ENCODE results near the gene ZBTB32. TPM values are rescaled to one million over a fixed set of nuclear protein-coding genes. Genes with fewer than 3 reads are reported as not detected.

Gene ZBTB32
- total RNA-seq, 1 donor from 2014 or later = 234 TPM

GRCh38 chr19:35754370-35755130 is 50.2 kb downstream of the ZBTB32 start:
- Mint-ChIP-seq H3K36me3 (ENCODE audit: low read depth) (peaks cover 27% of the 10 kb centered on the region), H3K9me3 (no peaks in the 10 kb centered on the region), H3K4me1 (ENCODE audit: low read depth) (peaks cover 21% of the 10 kb centered on the region), H3K4me3 (ENCODE audit: low read depth) (no peak overlapping the region), H3K27ac (no peak overlapping the region), H3K27me3 (ENCODE audit: low read depth) (no peaks in the 10 kb centered on the region)
- no peak for DNase-seq (ENCODE audit: low spot score)
- intact Hi-C loops (cut with micrococcal nuclease) = loop anchor here (5.0 kb wide), 1 partner anchor 363 kb away; the partner anchor contains the start of gene TBCB

GRCh38 chr19:35755131-35755549 is 50.8 kb downstream of the ZBTB32 start:
- DNase-seq (ENCODE audit: low spot score) = no peak
- Mint-ChIP-seq H3K36me3 (ENCODE audit: low read depth) (peaks cover 31% of the 10 kb centered on the region), H3K27me3 (ENCODE audit: low read depth) (no peaks in the 10 kb centered on the region), H3K4me3 (ENCODE audit: low read depth) (peak overlapping the region; percentile 49), H3K27ac (no peak overlapping the region), H3K9me3 (no peaks in the 10 kb centered on the region), H3K4me1 (ENCODE audit: low read depth) (peaks cover 19% of the 10 kb centered on the region)
- intact Hi-C loops (cut with micrococcal nuclease) = loop anchor here (5.0 kb wide), 1 partner anchor 362 kb away; the partner anchor contains the start of gene TBCB

- Mint-ChIP-seq H3K27ac (no peak overlapping the region), H3K9me3 (no peaks in the 10 kb centered on the region), H3K4me3 (ENCODE audit: low read depth) (no peak overlapping the region), H3K36me3 (ENCODE audit: low read depth) (peaks cover 37% of the 10 kb centered on the region), H3K27me3 (ENCODE audit: low read depth) (no peaks in the 10 kb centered on the region), H3K4me1 (ENCODE audit: low read depth) (peaks cover 21% of the 10 kb centered on the region)
- peak; percentile 40 for DNase-seq (ENCODE audit: low spot score)
- intact Hi-C loops (cut with micrococcal nuclease) = loop anchor here (5.0 kb wide), 1 partner anchor 362 kb away; the partner anchor contains the start of gene TBCB
Observed at GRCh38 chr19:35755550-35756376, 51.4 kb downstream of the ZBTB32 start.

GRCh38 chr19:35756377-35757230 is 52.2 kb downstream of the ZBTB32 start, which contains the start of gene HSPB6:
Gene HSPB6, minus strand, starts transcription at chr19:35757029. Its CDS starts 21 bp downstream, at chr19:35757008.
- H3K36me3 Mint-ChIP-seq (ENCODE audit: low read depth) = peaks cover 42% of the 10 kb centered on the region
- H3K27me3 Mint-ChIP-seq (ENCODE audit: low read depth) = no peaks in the 10 kb centered on the region
- no peak for DNase-seq (ENCODE audit: low spot score)
- intact Hi-C loops (cut with micrococcal nuclease) = loop anchor here (5.0 kb wide), 1 partner anchor 361 kb away; the partner anchor contains the start of gene TBCB
- H3K4me3 Mint-ChIP-seq (ENCODE audit: low read depth) = peak within 1 kb of the TSS; percentile 83
- H3K9me3 Mint-ChIP-seq = no peaks in the 10 kb centered on the region
- H3K4me1 Mint-ChIP-seq (ENCODE audit: low read depth) = peaks cover 21% of the 10 kb centered on the region
- peak within 1 kb of the TSS; percentile 85 for H3K27ac Mint-ChIP-seq

- peak; percentile 29 for DNase-seq (ENCODE audit: low spot score)
- Mint-ChIP-seq H3K9me3 (no peaks in the 10 kb centered on the region), H3K4me3 (ENCODE audit: low read depth) (peak overlapping the region; percentile 83), H3K27ac (peak overlapping the region; percentile 85), H3K27me3 (ENCODE audit: low read depth) (no peaks in the 10 kb centered on the region), H3K36me3 (ENCODE audit: low read depth) (peaks cover 48% of the 10 kb centered on the region), H3K4me1 (ENCODE audit: low read depth) (peaks cover 21% of the 10 kb centered on the region)
- intact Hi-C loops (cut with micrococcal nuclease) = loop anchor here (5.0 kb wide), 1 partner anchor 360 kb away; the partner anchor contains the start of gene TBCB
Observed at GRCh38 chr19:35757231-35757748, 52.9 kb downstream of the ZBTB32 start.

- H3K4me3 Mint-ChIP-seq (ENCODE audit: low read depth) = peak within 1 kb of the TSS; percentile 83
- H3K27me3 Mint-ChIP-seq (ENCODE audit: low read depth) = no peaks in the 10 kb centered on the region
- H3K27ac Mint-ChIP-seq = peak within 1 kb of the TSS; percentile 85
- peaks cover 21% of the 10 kb centered on the region for H3K4me1 Mint-ChIP-seq (ENCODE audit: low read depth)
- intact Hi-C loops (cut with micrococcal nuclease) = loop anchor here (1.0 to 5.0 kb wide), 5 partner anchors 10 to 359 kb away; partner anchors contain the start of genes ARHGAP33, LIN37 and TBCB
- H3K9me3 Mint-ChIP-seq = no peaks in the 10 kb centered on the region
- peaks cover 48% of the 10 kb centered on the region for H3K36me3 Mint-ChIP-seq (ENCODE audit: low read depth)
- DNase-seq (ENCODE audit: low spot score) = peak; percentile 100
Observed at GRCh38 chr19:35757749-35758608, 53.6 kb downstream of the ZBTB32 start, which contains the start of gene PROSER3. Gene PROSER3, plus strand, starts transcription at chr19:35758176. Its CDS starts 40 bp downstream, at chr19:35758216.

GRCh38 chr19:35759697-35760096 is 55.3 kb downstream of the ZBTB32 start:
- H3K27me3 Mint-ChIP-seq (ENCODE audit: low read depth) = no peaks in the 10 kb centered on the region
- peak overlapping the region; percentile 73 for H3K27ac Mint-ChIP-seq
- no peaks in the 10 kb centered on the region for H3K9me3 Mint-ChIP-seq
- peak overlapping the region; percentile 83 for H3K4me3 Mint-ChIP-seq (ENCODE audit: low read depth)
- no peak for DNase-seq (ENCODE audit: low spot score)
- intact Hi-C loops (cut with micrococcal nuclease) = loop anchor here (2.0 to 5.0 kb wide), 2 partner anchors 15 to 358 kb away; partner anchors contain the start of genes ARHGAP33 and TBCB
- H3K36me3 Mint-ChIP-seq (ENCODE audit: low read depth) = peaks cover 43% of the 10 kb centered on the region
- peaks cover 21% of the 10 kb centered on the region for H3K4me1 Mint-ChIP-seq (ENCODE audit: low read depth)

- Mint-ChIP-seq H3K4me3 (ENCODE audit: low read depth) (no peak overlapping the region), H3K36me3 (ENCODE audit: low read depth) (peaks cover 40% of the 10 kb centered on the region), H3K4me1 (ENCODE audit: low read depth) (peaks cover 18% of the 10 kb centered on the region), H3K27ac (no peak overlapping the region), H3K9me3 (no peaks in the 10 kb centered on the region), H3K27me3 (ENCODE audit: low read depth) (no peaks in the 10 kb centered on the region)
- intact Hi-C loops (cut with micrococcal nuclease) = no loop called here
- DNase-seq (ENCODE audit: low spot score) = no peak
Observed at GRCh38 chr19:35760711-35761349, 56.5 kb downstream of the ZBTB32 start.

- Mint-ChIP-seq H3K27ac (no peak overlapping the region), H3K36me3 (ENCODE audit: low read depth) (peaks cover 47% of the 10 kb centered on the region), H3K4me1 (ENCODE audit: low read depth) (peaks cover 3% of the 10 kb centered on the region), H3K4me3 (ENCODE audit: low read depth) (no peak overlapping the region), H3K27me3 (ENCODE audit: low read depth) (no peaks in the 10 kb centered on the region), H3K9me3 (no peaks in the 10 kb centered on the region)
- DNase-seq (ENCODE audit: low spot score) = no peak
- intact Hi-C loops (cut with micrococcal nuclease) = no loop called here
Observed at GRCh38 chr19:35764432-35765315, 60.3 kb downstream of the ZBTB32 start.
